C4-2B (cell line): ENCODE results near the gene TMUB1.

Source experiments
- ZFX ChIP-seq: fragments of 450-650 bp; IDR thresholded peaks from 2 replicates; pipeline ENCODE4 v1.6.1; 2017
- TF ChIP-seq, protein P1 (sequence below): fragments of 450-650 bp; conservative IDR thresholded peaks from 2 replicates; pipeline ENCODE4 v1.5.1; 2017; ENCODE audit warnings: mild to moderate bottlenecking

DNA sequence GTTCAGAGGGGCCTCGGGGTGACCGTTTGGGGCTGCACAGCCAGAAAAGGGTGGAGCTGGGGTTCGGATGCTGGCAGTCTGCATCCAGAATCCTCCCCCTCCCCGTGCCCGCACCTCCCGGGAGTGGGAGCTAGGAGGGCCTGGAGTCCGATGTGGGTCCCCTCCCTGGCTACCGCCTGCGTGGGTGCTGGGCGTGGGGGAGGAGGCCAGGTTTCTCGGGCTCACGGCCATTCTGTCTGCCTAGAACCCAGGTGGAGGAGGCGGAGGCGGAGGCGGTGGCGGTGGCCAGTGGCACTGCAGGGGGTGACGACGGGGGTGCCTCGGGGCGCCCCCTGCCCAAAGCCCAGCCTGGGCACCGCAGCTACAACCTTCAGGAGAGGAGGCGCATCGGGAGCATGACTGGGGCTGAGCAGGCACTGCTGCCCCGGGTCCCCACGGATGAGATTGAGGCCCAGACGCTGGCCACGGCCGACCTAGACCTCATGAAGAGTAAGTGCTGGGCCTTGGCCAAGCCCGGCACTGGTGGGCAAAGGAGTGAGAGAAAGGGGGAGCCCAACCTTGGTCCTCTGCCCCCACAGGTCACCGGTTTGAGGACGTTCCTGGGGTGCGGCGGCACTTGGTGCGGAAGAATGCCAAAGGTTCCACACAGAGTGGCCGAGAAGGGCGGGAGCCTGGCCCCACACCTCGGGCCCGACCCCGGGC lies 16.9 kb downstream of the TMUB1 start:
- TF ChIP-seq, protein P1, sequence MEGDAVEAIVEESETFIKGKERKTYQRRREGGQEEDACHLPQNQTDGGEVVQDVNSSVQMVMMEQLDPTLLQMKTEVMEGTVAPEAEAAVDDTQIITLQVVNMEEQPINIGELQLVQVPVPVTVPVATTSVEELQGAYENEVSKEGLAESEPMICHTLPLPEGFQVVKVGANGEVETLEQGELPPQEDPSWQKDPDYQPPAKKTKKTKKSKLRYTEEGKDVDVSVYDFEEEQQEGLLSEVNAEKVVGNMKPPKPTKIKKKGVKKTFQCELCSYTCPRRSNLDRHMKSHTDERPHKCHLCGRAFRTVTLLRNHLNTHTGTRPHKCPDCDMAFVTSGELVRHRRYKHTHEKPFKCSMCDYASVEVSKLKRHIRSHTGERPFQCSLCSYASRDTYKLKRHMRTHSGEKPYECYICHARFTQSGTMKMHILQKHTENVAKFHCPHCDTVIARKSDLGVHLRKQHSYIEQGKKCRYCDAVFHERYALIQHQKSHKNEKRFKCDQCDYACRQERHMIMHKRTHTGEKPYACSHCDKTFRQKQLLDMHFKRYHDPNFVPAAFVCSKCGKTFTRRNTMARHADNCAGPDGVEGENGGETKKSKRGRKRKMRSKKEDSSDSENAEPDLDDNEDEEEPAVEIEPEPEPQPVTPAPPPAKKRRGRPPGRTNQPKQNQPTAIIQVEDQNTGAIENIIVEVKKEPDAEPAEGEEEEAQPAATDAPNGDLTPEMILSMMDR: no peak
- no peak for TF ChIP-seq ZFX
